Activated CD8-positive, alpha-beta memory T cell treated with anti-CD3 and anti-CD28 coated beads, Interleukin-2, amount 10 ng/mL, durations not matched to agents 7 days and 5 days (primary cell): ENCODE measurements around the gene ITGB2. TPM values are rescaled to one million over a fixed set of nuclear protein-coding genes. Genes with fewer than 3 reads are reported as not detected.

Experiments
- ATAC-seq: fragments of 150-1000 bp; cut with Tn5 transposase; one replicate; pipeline ENCODE4 v1.10.0; 2021; ENCODE audit warnings: moderate library complexity
- CTCF ChIA-PET: fragments of 350-600 bp; sonication (Branson Sonifier 250); formaldehyde crosslinking; loops from one replicate; lab custom pipeline; 2021; ENCODE audit warnings: antibody characterized with exemption; lab: Charles Lee
- DNase-seq: peaks from one replicate; pipeline ENCODE4 v3.0.0-alpha.2; 2020
- H3K27ac Mint-ChIP-seq: one replicate; pipeline ENCODE4 v1.8.0; 2021; ENCODE audit warnings: mild to moderate bottlenecking, mixed read lengths
- H3K27me3 Mint-ChIP-seq: one replicate; pipeline ENCODE4 v1.8.0; 2021; ENCODE audit warnings: mixed read lengths
- H3K36me3 Mint-ChIP-seq: one replicate; pipeline ENCODE4 v1.8.0; 2021; ENCODE audit warnings: mild to moderate bottlenecking, mixed read lengths
- H3K4me1 Mint-ChIP-seq: one replicate; pipeline ENCODE4 v1.8.0; 2021; ENCODE audit warnings: mixed read lengths
- H3K4me3 Mint-ChIP-seq: one replicate; pipeline ENCODE4 v1.8.0; 2021; ENCODE audit warnings: mild to moderate bottlenecking, moderate library complexity, mixed read lengths
- H3K9me3 Mint-ChIP-seq: one replicate; pipeline ENCODE4 v1.8.0; 2022; ENCODE audit warnings: low read depth, mixed read lengths
- total RNA-seq, 2 experiments: library from RNA; stranded (reverse); gene quantifications; one replicate each; pipeline ENCODE4 v1.2.3, GENCODE V29; 2021

The ITGB2 gene
- 100 to 1,000 TPM; 336 to 372 TPM for total RNA-seq

DNA sequence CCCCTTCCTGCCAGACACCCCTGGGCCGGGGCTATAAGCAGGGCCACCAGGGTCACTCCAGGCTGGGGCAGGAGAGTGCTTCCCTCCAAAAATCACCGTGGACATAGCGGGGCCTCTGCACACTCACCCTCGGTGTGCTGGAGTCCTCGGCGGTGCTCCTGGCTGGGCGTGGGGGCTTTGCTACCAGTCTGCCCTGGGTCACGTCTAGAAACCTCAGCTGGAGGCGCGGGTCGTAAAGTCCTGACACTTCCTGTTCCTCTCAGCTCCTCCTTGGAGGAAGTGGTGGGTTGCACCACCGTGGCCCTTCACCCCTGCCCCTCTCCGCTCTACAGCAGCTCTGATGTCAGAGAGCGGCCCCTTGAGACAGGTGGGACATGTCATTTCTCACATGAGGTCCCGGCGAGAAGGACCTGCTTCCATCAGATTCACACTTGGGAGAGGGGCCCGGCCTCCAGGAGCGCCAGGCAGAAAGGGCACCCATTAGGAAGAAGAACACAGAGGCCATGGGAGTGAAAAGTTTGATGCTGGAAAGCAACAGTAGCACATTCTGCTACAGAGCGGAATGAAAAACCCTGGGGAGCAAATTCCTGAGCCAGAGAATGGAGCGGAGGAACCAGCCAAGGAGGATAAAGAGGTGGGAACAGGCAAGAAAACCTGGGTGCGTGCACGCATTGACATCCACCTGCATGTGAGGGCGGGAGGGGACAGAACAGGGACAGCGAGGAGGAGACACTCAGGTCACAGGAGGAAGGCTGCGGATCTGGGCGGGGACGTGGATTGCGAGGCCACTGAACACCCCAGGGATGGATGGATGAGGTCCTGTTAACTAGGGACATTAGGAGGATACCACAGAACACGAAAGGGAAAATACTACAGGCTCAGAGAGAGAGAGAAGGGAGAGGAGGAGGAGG, at the start of gene ITGB2:
Gene ITGB2, minus strand, starts transcription at position 206 of the 911 bp plus-strand sequence. CDS start 10,117 bp downstream, outside the sequence.
- peak; percentile 77 for ATAC-seq
- peak within 1 kb of the TSS; percentile 91 for H3K4me3 Mint-ChIP-seq
- H3K36me3 Mint-ChIP-seq = peaks cover 35% of the 10 kb centered on the region
- H3K4me1 Mint-ChIP-seq = peaks cover 64% of the 10 kb centered on the region
- H3K9me3 Mint-ChIP-seq = no peaks in the 10 kb centered on the region
- H3K27ac Mint-ChIP-seq = peak within 1 kb of the TSS; percentile 85
- DNase-seq = peak; percentile 88
- CTCF ChIA-PET = interaction anchor here (1.0 to 11.1 kb wide), 3 partner anchors 9 to 207 kb away, joined by 3 to 185 read pairs (median 11); no protein-coding TSS in a partner anchor
- H3K27me3 Mint-ChIP-seq = no peaks in the 10 kb centered on the region

DNA sequence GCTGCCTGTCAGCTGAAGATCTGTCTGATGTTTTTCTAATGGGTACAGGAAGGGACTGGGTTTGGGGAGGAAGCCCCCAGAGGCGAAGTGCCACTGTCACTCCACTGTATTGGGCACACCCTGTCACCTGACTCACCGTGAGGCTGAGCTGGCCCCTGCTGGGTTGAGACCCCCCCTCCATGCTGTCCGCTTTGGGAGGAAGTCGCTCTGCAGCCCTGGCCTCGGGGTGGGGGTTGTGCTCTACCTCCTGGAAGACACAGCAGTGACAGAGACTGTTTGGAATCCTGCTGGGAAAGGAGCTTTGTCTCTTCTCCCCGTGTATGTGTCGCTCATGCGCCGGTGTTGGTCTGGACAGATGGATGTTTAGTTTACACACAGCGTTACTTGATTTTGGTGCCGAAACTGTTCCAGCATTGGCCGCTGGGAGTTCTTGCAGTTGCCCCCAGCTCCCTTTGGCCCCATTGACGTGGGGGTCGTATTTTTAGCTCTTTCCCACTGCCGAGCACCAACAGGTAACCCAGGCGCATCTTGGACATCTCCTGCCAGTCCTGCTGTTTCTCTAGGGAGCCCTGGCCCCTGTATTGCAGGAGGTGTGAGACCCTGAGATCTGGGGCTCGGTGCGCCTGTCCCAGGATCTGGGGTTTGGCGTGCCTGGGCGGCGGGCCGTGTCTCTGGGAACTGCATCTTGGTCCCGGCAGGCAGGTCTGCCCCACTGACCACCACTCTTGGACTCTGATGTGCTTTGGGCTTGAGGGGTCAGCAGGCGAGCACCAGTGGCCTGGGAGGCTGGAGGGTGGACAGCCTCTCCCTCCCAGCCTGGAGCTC, 49.4 kb upstream of the ITGB2 start:
- Mint-ChIP-seq H3K27me3 (no peaks in the 10 kb centered on the region), H3K9me3 (no peaks in the 10 kb centered on the region), H3K4me3 (no peak overlapping the region), H3K27ac (peak overlapping the region; percentile 59), H3K4me1 (peaks cover 28% of the 10 kb centered on the region), H3K36me3 (peaks cover 3% of the 10 kb centered on the region)
- ATAC-seq (no peak), DNase-seq (no peak)
- CTCF ChIA-PET = interaction anchor here (1.3 to 2.0 kb wide), 2 partner anchors 159 to 168 kb away, joined by 5 to 10 read pairs; no protein-coding TSS in a partner anchor

DNA sequence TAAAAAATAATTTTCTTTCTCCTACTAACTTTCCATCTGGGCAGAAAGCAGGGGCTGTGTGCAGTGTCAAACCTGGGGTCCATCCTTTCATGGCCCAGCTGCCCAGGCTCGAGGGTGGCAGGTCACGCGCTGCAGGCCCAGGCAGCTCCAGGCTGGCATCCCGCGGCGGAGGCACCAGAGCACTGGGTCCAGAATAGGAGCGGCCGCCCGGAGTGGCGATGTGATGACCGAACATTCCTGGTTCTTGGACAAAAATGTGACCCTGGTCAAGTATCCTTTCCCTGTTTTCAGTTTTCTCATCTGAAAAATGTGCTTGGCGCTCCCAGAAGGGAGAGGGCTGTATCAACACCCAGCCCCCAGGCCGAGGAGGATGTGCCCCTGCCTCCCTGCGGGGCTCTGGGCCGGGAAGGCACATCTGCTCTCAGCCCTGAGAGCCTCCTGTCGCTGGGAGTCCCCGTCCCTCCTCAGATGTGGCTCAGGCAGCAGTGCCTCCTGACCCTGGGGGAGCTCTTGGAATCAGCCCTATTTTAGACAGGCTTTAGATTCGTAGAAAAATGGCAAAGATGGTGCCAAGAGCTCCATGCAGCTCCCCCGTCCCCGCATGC, 48.5 kb upstream of the ITGB2 start:
- Mint-ChIP-seq H3K9me3 (no peaks in the 10 kb centered on the region), H3K4me1 (peaks cover 36% of the 10 kb centered on the region), H3K4me3 (no peak overlapping the region), H3K27ac (no peak overlapping the region), H3K36me3 (peaks cover 11% of the 10 kb centered on the region), H3K27me3 (no peaks in the 10 kb centered on the region)
- CTCF ChIA-PET = interaction anchor here (1.3 to 2.0 kb wide), 2 partner anchors 160 to 168 kb away, joined by 5 to 10 read pairs; no protein-coding TSS in a partner anchor
- DNase-seq (no peak), ATAC-seq (no peak)

DNA sequence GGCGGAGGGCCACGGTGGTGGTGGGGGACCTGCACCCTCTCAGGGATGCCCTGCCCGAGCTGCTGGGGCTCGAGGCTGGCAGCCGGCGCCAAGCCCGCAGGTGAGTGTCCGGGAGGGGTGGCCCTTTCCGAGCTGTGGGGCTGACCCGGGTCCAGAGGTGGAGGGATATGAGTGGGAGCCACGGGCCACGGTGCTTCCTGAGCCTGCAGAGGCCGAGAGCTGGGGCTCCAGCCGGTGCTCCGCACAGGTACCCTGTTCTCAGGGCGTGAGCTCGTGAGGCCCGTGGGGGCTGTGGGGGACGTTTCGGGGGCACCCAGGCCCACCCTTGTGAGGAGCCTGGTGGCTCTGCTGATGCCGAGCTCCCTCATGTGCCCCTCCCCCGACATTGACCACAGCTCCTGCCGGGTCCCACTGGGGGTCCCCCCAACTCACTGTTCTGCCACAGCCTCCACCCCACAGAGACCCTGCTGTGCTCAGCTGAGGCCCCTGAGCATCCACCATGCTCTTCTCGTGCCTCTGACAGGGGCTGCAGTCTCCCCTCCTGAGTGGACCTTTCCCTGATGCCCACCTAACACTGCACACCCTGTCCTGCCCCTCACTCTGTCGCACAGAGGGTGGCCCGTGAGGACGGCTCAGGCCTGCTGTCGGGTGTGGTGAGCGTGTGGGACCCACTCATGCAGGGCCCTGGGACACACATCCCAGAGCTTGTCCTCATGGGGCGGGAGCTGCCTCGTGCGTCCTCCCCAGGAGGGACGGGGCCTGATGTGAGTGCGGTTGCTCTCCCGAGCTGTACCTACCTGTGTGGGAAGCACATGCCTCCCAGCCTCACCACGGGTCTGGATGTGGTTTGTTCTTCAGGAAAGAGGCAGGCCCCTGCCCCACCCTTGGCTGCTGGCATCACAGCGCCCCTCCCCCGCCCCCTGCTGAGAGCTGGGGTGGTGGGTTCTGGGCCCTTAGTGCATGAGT, 46.7 kb upstream of the ITGB2 start:
- Mint-ChIP-seq H3K4me1 (peaks cover 37% of the 10 kb centered on the region), H3K27ac (no peak overlapping the region), H3K36me3 (peaks cover 18% of the 10 kb centered on the region), H3K9me3 (no peaks in the 10 kb centered on the region), H3K4me3 (no peak overlapping the region), H3K27me3 (no peaks in the 10 kb centered on the region)
- ATAC-seq (no peak), DNase-seq (no peak)
- CTCF ChIA-PET = interaction anchor here (1.0 to 1.3 kb wide), 4 partner anchors 18 to 173 kb away, joined by 3 to 4 read pairs (median 4); no protein-coding TSS in a partner anchor

DNA sequence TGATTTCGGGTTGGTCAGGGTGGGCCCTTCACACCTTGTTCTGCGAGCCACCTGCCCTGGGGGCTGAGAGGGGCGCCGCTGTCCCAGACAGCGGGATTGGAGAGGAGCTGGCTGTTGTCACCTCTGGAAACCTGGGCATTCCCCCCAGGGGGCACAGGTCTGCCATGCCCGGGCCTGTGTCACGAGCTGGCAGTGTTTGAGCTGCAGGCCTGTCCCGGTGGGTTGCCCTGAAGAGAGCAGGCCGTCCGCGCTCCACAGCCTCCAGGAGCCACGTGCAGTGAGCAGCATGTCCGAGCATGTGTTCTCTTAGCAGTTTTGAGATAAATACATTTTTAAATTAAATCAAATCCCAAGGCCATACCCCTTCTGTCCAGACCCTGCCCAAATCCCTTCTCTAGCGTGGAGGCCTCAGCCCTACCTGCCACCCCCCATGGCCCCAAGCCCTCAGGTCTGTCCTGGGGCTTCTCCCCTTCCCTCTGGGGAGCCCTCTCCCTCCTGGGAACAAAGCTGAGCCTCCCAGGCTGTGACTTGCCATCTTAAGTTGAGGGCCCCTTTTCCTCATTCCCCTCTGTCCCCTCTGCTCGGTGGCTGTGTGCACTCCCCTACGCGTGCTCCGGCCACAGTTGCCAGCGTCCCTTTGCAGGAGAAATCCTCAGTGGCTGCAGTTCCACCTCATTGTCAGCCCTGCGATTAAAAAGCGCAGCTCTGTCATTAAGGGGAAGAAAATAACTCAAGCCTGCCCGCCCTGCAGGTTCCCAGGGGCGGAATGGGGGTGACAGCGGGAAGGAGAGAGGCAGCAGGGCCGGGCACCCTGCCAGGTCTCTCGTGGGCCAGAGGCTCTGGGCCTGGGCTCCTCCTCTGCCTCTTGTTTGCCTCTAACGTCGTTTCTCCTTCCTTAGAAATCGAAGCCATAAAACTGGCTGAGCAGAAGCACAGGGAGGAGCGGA, 45.7 kb upstream of the ITGB2 start:
- CTCF ChIA-PET = interaction anchor here (1.0 to 4.5 kb wide), 7 partner anchors 17 to 174 kb away, joined by 3 to 30 read pairs (median 4); no protein-coding TSS in a partner anchor
- H3K27ac Mint-ChIP-seq = peak overlapping the region; percentile 7
- H3K9me3 Mint-ChIP-seq = no peaks in the 10 kb centered on the region
- H3K27me3 Mint-ChIP-seq = no peaks in the 10 kb centered on the region
- H3K4me1 Mint-ChIP-seq = peaks cover 37% of the 10 kb centered on the region
- ATAC-seq = no peak
- no peak for DNase-seq
- peaks cover 25% of the 10 kb centered on the region for H3K36me3 Mint-ChIP-seq
- H3K4me3 Mint-ChIP-seq = no peak overlapping the region

DNA sequence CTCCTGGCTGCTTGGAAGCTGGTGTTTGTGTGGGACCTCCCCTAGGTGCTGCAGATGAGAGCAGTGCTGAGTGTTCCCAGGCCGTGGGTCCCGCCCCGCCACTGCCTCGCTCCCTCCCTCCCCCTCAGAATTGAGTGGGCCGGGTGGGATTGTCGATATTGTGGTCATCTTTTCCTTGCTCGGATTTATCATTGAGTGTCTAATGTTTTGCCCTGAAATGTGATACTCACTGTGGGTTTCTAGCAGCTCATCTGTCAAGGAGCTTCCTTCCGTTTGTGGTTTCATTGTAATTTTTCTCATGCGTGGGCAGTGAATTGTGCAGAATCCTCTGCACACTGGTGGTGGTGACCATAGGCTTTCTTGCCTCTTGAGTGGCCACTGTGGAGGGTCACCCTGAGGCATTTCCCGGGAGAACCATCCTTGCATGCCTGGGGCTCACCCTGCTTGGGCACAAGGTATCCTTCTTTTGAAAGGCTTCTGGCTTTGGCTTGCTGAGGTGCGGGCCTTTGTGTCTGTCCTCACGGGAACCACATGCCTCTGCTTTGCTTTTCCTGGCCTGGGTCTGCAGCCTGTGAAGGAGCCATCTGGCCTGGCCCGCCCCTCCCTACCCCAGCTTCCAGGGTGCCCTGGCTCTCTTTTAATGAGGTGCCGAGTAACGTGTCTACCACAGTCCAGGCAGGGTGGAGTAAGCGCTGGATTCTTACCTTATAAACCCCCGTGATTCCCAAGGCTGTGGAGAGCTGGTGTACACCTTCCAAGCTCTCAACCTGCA, 44.7 kb upstream of the ITGB2 start:
- CTCF ChIA-PET = interaction anchor here (0.8 to 4.5 kb wide), 6 partner anchors 15 to 175 kb away, joined by 3 to 30 read pairs (median 7); partner anchors contain the start of gene SLX9
- DNase-seq (peak; percentile 47), ATAC-seq (peak; percentile 62)
- no peak overlapping the region for H3K27ac Mint-ChIP-seq
- peaks cover 37% of the 10 kb centered on the region for H3K4me1 Mint-ChIP-seq
- no peaks in the 10 kb centered on the region for H3K9me3 Mint-ChIP-seq
- H3K4me3 Mint-ChIP-seq = no peak overlapping the region
- peaks cover 34% of the 10 kb centered on the region for H3K36me3 Mint-ChIP-seq
- H3K27me3 Mint-ChIP-seq = no peaks in the 10 kb centered on the region

DNA sequence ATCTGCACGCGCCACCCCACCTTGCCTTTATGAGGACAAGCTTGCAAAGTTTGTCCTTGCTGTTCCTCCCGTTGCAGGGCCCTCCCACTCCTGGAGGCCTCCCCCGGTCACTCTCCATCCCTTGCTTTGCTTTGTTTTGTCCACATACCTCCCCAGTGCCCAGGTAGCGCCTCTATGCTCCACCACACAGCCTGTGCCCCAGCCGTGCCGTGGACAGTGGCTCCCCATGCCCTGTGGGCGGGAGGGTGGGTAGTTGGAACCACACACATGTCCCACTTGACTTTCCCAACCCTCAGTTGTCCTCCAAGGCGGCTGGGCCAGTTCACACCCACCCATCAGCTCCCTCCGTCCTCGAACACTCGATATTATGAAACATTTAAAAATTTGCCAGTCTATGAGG, 43.7 kb upstream of the ITGB2 start:
- ATAC-seq (no peak), DNase-seq (no peak)
- H3K4me1 Mint-ChIP-seq = peaks cover 29% of the 10 kb centered on the region
- H3K27ac Mint-ChIP-seq = no peak overlapping the region
- peaks cover 36% of the 10 kb centered on the region for H3K36me3 Mint-ChIP-seq
- no peaks in the 10 kb centered on the region for H3K9me3 Mint-ChIP-seq
- no peaks in the 10 kb centered on the region for H3K27me3 Mint-ChIP-seq
- no peak overlapping the region for H3K4me3 Mint-ChIP-seq
- CTCF ChIA-PET = interaction anchor here (1.3 to 4.5 kb wide), 5 partner anchors 14 to 173 kb away, joined by 5 to 30 read pairs (median 10); partner anchors contain the start of gene SLX9

DNA sequence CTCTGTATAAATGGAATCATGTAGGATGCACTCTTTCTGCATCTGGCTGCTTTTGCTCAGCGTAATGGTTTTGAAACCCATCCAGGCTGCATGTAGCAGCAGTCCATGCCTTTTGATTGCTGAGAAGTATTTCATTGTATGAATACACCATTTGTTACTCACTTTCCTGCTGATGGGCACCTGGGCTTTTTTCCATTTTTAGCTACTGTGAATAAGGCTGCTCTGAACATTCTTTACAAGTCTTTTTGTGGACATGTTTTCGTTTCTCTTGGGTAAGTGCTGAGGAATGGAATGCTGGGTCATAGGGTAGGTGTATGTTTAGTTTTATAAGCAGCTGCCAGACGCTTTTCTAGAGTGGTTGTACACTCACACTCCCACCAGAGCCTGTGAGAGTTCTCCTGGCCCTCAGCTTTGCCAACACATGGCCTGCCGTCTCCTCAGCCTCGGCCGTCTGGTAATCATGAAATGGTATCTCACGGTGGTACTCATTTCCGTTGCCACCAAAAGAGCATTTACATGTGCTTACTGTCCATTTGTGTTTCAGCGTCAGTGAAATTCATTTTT, 41.8 kb upstream of the ITGB2 start:
- Mint-ChIP-seq H3K4me1 (peaks cover 21% of the 10 kb centered on the region), H3K9me3 (no peaks in the 10 kb centered on the region), H3K4me3 (no peak overlapping the region), H3K27ac (no peak overlapping the region), H3K27me3 (no peaks in the 10 kb centered on the region), H3K36me3 (peaks cover 36% of the 10 kb centered on the region)
- ATAC-seq = no peak
- DNase-seq = no peak
- CTCF ChIA-PET = interaction anchor here (0.7 to 4.5 kb wide), 6 partner anchors 11 to 178 kb away, joined by 3 to 30 read pairs (median 10); no protein-coding TSS in a partner anchor

DNA sequence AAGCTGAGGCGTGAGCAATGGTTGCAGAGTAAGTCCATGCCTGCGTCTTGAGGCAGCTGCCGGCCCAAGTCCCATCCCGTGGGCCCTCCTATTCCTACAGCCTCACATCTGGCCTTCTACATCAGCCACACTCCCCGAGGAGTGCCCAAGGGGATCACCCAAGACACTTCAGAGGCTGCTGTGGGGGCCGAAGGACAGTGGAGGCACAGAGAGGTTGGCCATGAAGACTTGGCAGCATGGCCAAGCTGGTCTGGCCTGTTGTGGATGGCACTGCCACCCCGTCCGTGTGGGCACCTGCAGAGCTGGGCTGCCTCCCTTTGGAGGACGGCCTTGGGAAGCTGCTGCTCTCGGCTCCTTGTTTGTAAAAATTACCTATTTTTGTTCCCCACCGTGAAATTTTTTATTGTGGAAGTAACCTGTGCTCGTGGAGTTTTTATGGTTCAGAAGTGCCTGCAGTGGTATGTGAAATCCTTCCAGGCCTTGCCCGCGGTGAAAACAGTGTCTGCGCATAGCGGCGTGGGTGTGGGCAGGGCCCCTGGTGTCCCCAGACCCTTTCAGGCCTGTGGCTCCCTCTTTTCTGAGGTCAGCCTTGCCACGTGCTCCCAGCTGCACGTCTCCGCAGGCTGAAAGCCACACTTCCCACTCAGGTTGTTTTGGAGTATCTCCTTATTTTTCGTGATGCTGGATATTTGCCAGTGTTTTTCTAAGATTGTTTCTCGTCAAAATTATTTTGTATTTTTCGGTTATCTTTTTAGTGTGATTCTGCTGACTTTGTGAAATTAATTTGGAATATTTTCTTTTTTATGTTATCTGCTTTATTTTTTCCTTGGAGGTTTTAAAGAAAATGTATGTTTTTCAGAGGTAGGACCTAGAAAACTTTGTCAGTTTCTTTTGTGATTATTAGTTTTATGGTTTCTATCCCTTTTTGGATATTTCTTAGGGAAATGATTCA, 39.7 kb upstream of the ITGB2 start:
- H3K36me3 Mint-ChIP-seq = peaks cover 35% of the 10 kb centered on the region
- no peak for ATAC-seq
- no peak overlapping the region for H3K4me3 Mint-ChIP-seq
- no peak overlapping the region for H3K27ac Mint-ChIP-seq
- no peak for DNase-seq
- CTCF ChIA-PET = interaction anchor here (1.2 to 1.4 kb wide), 2 partner anchors 168 to 176 kb away, joined by 3 to 4 read pairs; no protein-coding TSS in a partner anchor
- no peaks in the 10 kb centered on the region for H3K27me3 Mint-ChIP-seq
- no peaks in the 10 kb centered on the region for H3K9me3 Mint-ChIP-seq
- H3K4me1 Mint-ChIP-seq = peaks cover 13% of the 10 kb centered on the region
